Small intestine (tissue), 7 donors: ENCODE measurements around the gene ATG101. TPM values are rescaled to one million over a fixed set of nuclear protein-coding genes. Genes with fewer than 3 reads are reported as not detected.

ENCODE experiments used
- DNase-seq, 2 donors: peaks; one replicate each; pipeline versions ENCODE4 v3.0.0 to v3.0.0-alpha.2; 2013
- FAIRE-seq: peaks from 2 replicates; lab custom pipeline; 2012; peaks lifted over from hg19 to GRCh38; lab: Jason Lieb, UNC
- H3K27ac ChIP-seq, 3 donors: one replicate each; pipeline ENCODE4 v1.5.1; 2013; ENCODE audit warnings: low read length in 2 of 3, mild to moderate bottlenecking in 2 of 3, control low read depth in 1 of 3, inconsistent platforms in 1 of 3, low read depth in 1 of 3, moderate library complexity in 1 of 3
- H3K27me3 ChIP-seq, 3 donors: one replicate each; pipeline ENCODE4 v1.6.1; 2013; ENCODE audit warnings: low read length in 3 of 3, inconsistent platforms in 1 of 3; ENCODE audit not compliant: control insufficient read depth in 3 of 3, insufficient read depth in 3 of 3
- H3K36me3 ChIP-seq, 3 donors: one replicate each; pipeline ENCODE4 v1.6.1; 2013; ENCODE audit warnings: low read length in 3 of 3, inconsistent platforms in 1 of 3, low read depth in 1 of 3, mild to moderate bottlenecking in 1 of 3, moderate library complexity in 1 of 3; ENCODE audit not compliant: control insufficient read depth in 3 of 3, insufficient read depth in 2 of 3
- H3K4me1 ChIP-seq, 3 donors: one replicate each; pipeline ENCODE4 v1.6.1; 2013; ENCODE audit warnings: low read length in 2 of 3, inconsistent platforms in 1 of 3, low read depth in 1 of 3, mild to moderate bottlenecking in 1 of 3, moderate library complexity in 1 of 3; ENCODE audit not compliant: control insufficient read depth in 3 of 3, insufficient read depth in 2 of 3
- H3K4me3 ChIP-seq, 3 donors: one replicate each; pipeline ENCODE4 v1.5.1; 2013; ENCODE audit warnings: low read length in 3 of 3, control low read depth in 1 of 3, inconsistent platforms in 1 of 3, low read depth in 1 of 3, mild to moderate bottlenecking in 1 of 3, moderate library complexity in 1 of 3
- H3K9me3 ChIP-seq, 2 donors: one replicate each; pipeline ENCODE4 v1.6.1; 2013; ENCODE audit warnings: low read depth in 1 of 2, low read length in 1 of 2; ENCODE audit not compliant: control insufficient read depth in 2 of 2, insufficient read depth in 1 of 2
- WGBS, 3 donors: extraction: QIAGEN DNeasy Blood & Tissue Kit; methylation state at CpG; one replicate each; pipeline ENCODE4 v1.1.7; 2013; 5-methylcytosine and 5-hydroxymethylcytosine counted together
- polyA plus RNA-seq, 4 donors: library from polyadenylated mRNA; stranded (reverse) in 3 of 4; unstranded in 1 of 4; fragments of 200-250 nt in 3 of 4; fragments of 120-200 nt in 1 of 4; gene quantifications; one replicate each; pipeline versions ENCODE4 v1.2.1 to v1.2.3, GENCODE V29; 2013
- donor health status: healthy with polysubstance abuse.
- donor health status: control.
- donor health status: control.
- donor health status: Bipolar disorder and iron deficiency.
- donor health status: healthy.

Gene ATG101
- polyA plus RNA-seq, 4 donors, result 26.7 to 65.1 (median 55.5) TPM

DNA sequence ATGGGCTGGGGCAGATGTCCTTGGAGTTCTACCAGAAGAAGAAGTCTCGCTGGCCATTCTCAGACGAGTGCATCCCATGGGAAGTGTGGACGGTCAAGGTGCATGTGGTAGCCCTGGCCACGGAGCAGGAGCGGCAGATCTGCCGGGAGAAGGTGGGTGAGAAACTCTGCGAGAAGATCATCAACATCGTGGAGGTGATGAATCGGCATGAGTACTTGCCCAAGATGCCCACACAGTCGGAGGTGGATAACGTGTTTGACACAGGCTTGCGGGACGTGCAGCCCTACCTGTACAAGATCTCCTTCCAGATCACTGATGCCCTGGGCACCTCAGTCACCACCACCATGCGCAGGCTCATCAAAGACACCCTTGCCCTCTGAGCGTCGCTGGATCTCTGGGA is 7.0 kb downstream of the ATG101 start:
- H3K9me3 ChIP-seq, result no peaks in the 10 kb centered on the region
- H3K27me3 ChIP-seq, result no peaks in the 10 kb centered on the region
- H3K4me3 ChIP-seq, result no peak overlapping the region
- H3K36me3 ChIP-seq, result peaks cover 6 to 68% (median 9%) of the 10 kb centered on the region in 3 donors
- H3K27ac ChIP-seq, result no peak overlapping the region
- no peak for DNase-seq
- no peak for FAIRE-seq
- H3K4me1 ChIP-seq, result peaks cover 0 to 15% (median under 1%) of the 10 kb centered on the region in 3 donors
- WGBS, 3 donors, result 93 to 94% (median 94%) methylated on average over 16 of the region's 16 CpGs

DNA sequence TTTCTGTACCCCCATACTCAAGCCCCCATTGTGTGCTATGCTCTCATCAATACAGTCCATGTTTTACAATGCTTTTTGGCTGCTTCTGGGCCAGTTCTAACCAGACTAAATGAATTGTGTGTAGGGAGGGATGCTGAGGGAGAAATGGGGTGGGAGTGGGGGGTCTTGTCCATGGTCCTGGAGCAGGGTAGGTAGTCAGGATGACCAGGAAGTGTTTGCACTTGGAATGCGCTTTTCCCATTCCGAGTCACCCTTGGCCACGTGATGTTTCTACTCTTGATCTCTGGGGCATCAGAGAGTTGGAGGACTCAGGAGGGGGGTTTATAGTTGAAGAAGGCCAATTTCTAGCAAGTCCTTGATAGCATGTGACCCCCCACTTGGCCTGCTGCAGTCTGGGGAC is 8.5 kb downstream of the ATG101 start:
- Histone ChIP-seq H3K27me3 (no peaks in the 10 kb centered on the region), H3K4me1 (peaks cover 0 to 25% (median 0%) of the 10 kb centered on the region in 3 donors), H3K4me3 (no peak overlapping the region), H3K9me3 (no peaks in the 10 kb centered on the region), H3K27ac (no peak overlapping the region), H3K36me3 (peaks cover 3 to 62% (median 7%) of the 10 kb centered on the region in 3 donors)
- DNase-seq (no peak), FAIRE-seq (no peak)
- WGBS, 3 donors, result 85 to 92% (median 86%) methylated on average over 3 of the region's 3 CpGs

DNA sequence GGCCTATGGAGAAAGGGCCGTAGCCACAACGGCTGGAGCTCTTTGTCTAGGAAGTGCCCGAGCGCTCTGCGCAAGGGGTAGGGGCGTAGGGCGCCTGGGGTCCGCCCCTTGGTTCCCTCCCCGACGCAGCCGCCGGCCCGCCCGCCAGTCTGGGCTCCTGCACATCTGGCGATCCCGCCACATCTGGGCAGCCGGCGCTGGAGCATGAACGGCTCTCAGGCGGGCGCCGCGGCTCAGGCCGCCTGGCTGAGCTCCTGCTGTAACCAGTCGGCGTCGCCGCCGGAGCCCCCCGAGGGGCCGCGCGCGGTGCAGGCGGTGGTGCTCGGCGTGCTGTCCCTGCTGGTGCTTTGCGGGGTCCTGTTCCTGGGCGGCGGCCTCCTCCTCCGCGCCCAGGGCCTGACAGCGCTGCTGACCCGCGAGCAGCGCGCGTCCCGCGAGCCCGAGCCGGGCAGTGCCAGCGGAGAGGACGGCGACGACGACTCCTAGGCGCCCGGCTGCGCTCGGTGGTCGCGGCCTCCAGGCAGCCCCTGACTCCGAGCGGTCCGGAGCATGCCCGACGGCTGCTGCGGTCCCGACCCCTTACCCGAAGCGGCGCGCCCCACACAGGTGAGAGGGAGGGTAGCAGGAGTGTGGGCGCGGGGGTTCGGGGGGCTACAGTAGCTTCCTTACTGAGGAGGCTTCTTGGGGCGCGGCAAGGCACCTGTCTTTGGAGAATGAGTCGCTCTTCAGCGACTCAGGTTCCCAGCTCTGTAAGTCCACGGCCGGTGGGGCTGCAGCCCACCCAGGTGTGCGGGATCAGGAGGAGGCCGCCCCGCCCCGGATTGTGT is 10.0 kb downstream of the ATG101 start, which contains the start of gene SMIM41:
Gene SMIM41, plus strand, starts transcription at position 129 of the 827 bp plus-strand sequence. Its CDS starts 76 bp downstream, at position 205.
- FAIRE-seq, result no peak

DNA sequence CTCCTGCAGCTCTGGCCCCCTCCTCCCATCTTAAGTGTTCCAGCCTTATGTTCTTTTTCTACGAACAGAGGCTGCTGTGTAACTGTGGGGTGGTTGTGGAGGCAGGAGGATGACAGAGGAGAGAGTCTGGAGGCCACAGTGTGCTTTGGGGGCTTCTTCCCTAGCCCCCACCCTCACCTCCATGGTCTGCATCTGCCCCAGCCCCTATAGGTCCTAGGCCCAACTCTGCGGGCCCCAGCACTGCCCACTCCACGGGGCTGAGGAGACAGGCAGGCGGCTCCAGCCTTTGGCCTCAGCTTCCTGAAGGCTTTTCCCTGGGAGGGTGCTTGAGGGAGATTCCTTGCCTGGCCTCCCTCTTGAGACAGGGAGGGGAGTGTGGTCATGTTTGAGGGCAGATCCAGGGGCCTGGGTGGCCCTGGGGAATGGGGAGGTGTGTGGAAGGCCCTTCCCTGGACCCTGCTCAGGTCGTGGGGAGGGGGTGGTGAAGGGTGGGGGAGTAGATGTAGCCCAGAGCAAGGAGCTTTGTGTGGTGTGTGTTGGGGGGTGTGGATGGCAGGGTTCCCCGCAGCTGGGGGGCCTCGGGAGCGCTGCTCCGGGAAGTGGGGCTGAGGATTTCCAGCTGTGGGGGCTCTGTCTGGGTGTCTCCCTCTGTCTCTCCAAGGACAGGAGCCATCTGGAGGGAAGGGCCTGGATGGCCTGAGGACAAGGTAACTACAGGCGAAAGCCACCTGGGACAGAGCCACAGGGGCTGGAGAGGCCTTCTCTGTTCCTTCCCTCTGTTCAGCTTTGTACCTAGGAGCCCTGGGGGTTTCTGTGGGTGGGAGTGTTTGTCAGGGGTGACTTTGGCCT is 10.8 kb downstream of the ATG101 start:
- DNase-seq (no peak), FAIRE-seq (no peak)
- Histone ChIP-seq H3K27ac (peak overlapping the region in 2 of 3 donors; percentile 42 to 83), H3K36me3 (peaks cover 2 to 39% (median 7%) of the 10 kb centered on the region in 3 donors), H3K4me1 (peaks cover 0 to 25% (median 0%) of the 10 kb centered on the region in 3 donors), H3K4me3 (no peak overlapping the region), H3K9me3 (no peaks in the 10 kb centered on the region), H3K27me3 (no peaks in the 10 kb centered on the region)
- WGBS, 3 donors, result 70 to 77% (median 71%) methylated on average over 10 of the region's 10 CpGs

More for the DNA sequence above, 10.0 kb downstream of the ATG101 start, which contains the start of gene SMIM41:
- Histone ChIP-seq H3K4me3 (no peak within 1 kb of the TSS), H3K4me1 (peaks cover 0 to 25% (median 0%) of the 10 kb centered on the region in 3 donors), H3K27me3 (no peaks in the 10 kb centered on the region), H3K36me3 (peaks cover 2 to 47% (median 7%) of the 10 kb centered on the region in 3 donors), H3K9me3 (no peaks in the 10 kb centered on the region), H3K27ac (peak within 1 kb of the TSS in 2 of 3 donors; percentile 42 to 83)
- WGBS, 3 donors, result 69 to 90% (median 84%) methylated on average over 67 to 87 of the region's 87 CpGs
- DNase-seq, result no peak

DNA sequence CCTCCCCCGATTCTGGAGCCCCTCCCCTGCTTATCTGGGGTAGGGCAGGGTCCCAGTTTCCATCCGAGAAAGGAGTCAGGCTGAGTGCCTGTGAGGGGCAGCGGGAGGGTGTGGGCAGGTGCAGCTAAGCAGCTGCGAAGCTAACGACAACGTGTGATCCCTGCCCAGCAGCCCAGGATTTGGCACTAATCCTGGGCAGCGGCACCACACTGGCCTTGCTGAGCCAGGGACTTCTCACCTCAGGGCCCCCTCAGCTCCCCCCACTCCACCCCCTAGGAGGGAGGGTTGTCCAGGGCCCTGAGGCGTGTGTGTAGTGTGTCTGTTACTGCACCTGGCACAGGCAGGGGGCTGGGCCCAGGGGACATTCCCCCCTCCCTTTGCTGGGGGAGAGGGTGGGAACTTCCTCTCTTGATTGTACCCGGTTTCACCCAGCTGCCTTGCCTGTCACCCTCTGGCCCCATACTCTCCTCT is 11.5 kb downstream of the ATG101 start:
- DNase-seq (peak in 1 of 2 donors; percentile 57), FAIRE-seq (no peak)
- 9 to 24% (median 13%) methylated on average over 6 to 9 of the region's 9 CpGs for WGBS, 3 donors

DNA sequence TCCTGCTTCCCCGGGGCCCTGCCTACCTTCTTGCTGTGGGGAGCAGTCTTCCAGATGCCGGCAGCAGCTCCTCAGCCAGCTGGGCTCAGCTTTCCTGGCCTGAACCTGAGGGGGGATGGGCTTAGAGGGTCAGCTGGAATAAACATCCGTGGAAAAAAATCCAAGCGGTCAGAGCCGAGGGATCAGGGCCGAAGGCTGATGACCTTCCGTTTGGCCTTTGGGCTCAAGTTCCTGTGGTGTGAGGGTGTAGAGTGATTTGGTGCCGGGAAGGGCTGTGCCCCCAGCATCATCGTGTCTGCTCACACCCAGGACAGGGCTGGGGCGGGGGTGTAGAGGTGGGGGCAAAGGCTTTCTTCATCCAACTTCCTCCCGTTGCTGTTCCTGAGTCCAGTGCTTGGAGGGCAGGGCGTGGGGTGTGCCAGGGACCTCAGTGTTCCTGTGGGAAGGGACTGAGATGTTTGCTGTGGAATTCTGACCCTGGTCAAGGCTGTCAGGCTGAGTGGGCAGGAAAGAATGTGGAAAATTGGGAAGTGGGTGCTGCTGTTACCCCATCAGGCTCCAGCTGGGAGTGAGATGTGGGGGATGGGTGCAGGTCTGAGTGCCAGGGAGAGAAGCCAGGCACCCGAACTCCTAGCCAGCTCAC is 12.4 kb downstream of the ATG101 start:
- Histone ChIP-seq H3K4me1 (peaks cover 0 to 25% (median 0%) of the 10 kb centered on the region in 3 donors), H3K4me3 (no peak overlapping the region), H3K9me3 (no peaks in the 10 kb centered on the region), H3K36me3 (peaks cover 0 to 25% (median 4%) of the 10 kb centered on the region in 3 donors), H3K27me3 (peaks cover 0 to 2% (median 0%) of the 10 kb centered on the region in 3 donors), H3K27ac (peak overlapping the region in 2 of 3 donors; percentile 42 to 83)
- DNase-seq (peak in 1 of 2 donors; percentile 31), FAIRE-seq (no peak)
- WGBS, 3 donors, result 49 to 53% (median 51%) methylated on average over 13 of the region's 13 CpGs

More for the DNA sequence above, 11.5 kb downstream of the ATG101 start:
- Histone ChIP-seq H3K9me3 (no peaks in the 10 kb centered on the region), H3K4me3 (no peak overlapping the region), H3K36me3 (peaks cover 0 to 33% (median 7%) of the 10 kb centered on the region in 3 donors), H3K27ac (peak overlapping the region in 2 of 3 donors; percentile 42 to 83), H3K27me3 (peaks cover 0 to 2% (median 0%) of the 10 kb centered on the region in 3 donors), H3K4me1 (peaks cover 0 to 25% (median 0%) of the 10 kb centered on the region in 3 donors)

DNA sequence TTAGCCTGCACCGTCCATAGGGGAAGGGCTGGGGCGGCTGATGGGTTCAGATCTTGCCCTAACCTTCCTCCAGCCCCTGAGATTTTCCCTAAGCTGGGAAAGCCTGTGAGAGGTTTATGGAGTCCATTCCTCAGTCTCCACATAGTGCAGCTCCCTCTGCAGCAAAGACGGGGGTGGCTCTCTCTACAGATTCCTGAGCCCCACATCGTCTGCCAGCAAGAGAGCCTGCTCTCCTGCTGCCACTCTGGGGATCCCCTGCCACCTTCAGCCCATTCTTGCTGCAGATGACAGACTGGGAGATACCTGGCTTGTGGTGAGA is 12.8 kb downstream of the ATG101 start:
- FAIRE-seq (no peak), DNase-seq (no peak)
- WGBS, 3 donors, result 60 to 73% (median 70%) methylated on average over 4 of the region's 4 CpGs
- Histone ChIP-seq H3K27ac (peak overlapping the region in 1 of 3 donors; percentile 83), H3K4me3 (no peak overlapping the region), H3K36me3 (peaks cover 0 to 22% (median 4%) of the 10 kb centered on the region in 3 donors), H3K9me3 (no peaks in the 10 kb centered on the region), H3K4me1 (peaks cover 0 to 25% (median 0%) of the 10 kb centered on the region in 3 donors), H3K27me3 (peaks cover 0 to 2% (median 0%) of the 10 kb centered on the region in 3 donors)
